GM19467 (cell line): ENCODE measurements around the gene MUC13.
"Not testable (repeated sequence)": the region's sequence is repeated elsewhere in the genome, so short reads cannot be mapped to it uniquely, and the experiment has no call there.

ENCODE experiments used
- ATAC-seq: cut with Tn5 transposase; IDR thresholded peaks from one replicate; pipeline ENCODE4 v1.9.1; 2021; ENCODE audit warnings: mild to moderate bottlenecking, moderate library complexity; ENCODE audit not compliant: unreplicated experiment

Gene MUC13, protein sequence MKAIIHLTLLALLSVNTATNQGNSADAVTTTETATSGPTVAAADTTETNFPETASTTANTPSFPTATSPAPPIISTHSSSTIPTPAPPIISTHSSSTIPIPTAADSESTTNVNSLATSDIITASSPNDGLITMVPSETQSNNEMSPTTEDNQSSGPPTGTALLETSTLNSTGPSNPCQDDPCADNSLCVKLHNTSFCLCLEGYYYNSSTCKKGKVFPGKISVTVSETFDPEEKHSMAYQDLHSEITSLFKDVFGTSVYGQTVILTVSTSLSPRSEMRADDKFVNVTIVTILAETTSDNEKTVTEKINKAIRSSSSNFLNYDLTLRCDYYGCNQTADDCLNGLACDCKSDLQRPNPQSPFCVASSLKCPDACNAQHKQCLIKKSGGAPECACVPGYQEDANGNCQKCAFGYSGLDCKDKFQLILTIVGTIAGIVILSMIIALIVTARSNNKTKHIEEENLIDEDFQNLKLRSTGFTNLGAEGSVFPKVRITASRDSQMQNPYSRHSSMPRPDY

DNA sequence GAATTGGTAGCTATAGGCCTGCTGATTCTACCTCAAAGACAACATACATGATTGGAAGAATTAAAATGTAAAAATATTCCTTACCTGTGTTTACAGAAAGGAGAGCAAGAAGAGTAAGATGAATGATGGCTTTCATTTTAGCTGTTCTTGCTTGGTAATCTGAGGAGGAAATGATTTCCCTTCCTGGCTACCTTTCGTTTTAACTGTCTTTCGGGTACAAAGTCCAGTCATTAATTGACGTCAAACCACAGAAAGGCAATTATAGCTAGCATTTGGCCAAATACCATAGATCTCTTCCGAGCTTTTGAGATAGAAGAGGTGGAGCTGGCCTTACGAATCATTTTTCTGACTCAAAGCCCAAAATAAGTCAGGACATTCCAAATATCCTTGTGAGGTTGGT, at the start of gene MUC13:
Gene MUC13 (minus strand): TSS at position 175 of the 400 bp plus-strand sequence. CDS start 39 bp downstream, at position 136.
- ATAC-seq = no peak

DNA sequence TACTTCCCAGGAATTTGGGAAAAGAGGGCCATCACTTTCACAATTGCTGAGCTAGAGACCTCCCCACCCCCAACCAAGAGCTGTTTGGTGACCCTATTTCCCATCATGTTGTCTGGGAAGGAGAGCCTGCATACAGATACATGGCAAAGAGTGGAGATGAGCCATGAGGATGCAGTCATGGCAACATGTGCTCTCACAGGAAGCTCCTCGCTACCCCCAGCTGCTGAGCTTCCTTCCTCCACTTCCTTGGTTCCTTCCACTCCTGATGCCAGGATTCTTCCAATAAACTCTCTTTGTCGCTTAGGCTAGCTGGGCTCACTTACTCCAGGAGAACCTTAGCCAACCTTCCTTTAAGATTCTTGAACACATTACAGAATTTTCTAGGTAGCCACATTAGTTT, 48.3 kb upstream of the MUC13 start:
- no peak for ATAC-seq

DNA sequence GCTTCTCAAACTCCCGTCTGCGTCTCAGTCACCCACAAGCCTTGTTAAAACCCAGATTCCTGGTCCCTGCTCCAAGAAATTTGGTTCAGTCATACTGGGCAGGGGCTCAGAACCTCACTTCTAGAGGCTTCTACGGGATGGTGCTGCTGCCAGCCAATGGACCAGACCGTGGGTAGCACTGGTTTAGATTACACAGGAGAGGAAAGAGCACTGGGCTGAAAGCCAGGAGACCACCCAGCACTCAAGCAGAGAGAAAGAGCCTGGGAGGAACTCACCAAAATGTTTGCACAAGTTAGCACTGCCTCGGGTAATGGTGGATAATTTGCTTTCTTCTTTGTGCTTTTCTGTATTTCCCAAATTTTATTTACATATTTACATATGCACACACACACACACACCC, 46.9 kb upstream of the MUC13 start:
- ATAC-seq = no peak

DNA sequence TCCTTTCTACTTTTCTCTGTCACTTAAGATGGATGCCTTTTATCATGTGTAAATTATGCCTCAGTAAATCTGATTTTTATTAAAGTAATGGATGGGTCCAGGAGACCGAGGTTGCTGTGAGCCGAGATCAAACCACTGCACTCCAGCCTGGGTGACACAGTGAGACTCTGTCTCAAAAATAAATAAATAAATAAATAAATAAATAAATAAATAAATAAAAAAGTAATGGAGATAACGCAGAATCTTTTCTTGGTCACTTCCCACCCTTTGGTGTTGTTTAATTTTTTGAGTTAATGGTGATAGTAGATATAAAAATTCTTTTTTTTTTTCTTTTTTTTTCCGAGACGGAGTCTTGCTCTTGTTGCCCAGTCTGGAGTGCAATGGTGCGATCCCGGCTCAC, 44.1 kb upstream of the MUC13 start:
- no peak for ATAC-seq

DNA sequence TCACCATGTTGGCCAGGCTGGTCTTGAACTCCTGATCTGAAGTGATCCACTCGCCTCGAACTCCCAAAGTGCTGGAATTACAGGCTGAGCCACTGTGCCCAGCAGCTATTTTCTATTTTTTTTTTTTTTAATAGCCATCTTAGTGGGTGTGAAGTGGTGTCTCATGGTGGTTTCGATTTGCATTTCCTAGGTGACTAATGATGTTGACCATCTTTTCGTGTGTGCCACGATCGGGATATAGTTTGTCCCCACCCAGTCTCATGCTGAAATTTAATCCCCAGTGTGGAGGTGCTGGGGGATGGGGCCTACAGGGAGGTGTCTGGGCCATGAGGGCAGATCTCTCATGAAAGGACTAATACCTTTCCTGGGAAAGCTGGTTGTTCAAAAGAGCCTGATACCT, 41.8 kb upstream of the MUC13 start:
- ATAC-seq = no peak

DNA sequence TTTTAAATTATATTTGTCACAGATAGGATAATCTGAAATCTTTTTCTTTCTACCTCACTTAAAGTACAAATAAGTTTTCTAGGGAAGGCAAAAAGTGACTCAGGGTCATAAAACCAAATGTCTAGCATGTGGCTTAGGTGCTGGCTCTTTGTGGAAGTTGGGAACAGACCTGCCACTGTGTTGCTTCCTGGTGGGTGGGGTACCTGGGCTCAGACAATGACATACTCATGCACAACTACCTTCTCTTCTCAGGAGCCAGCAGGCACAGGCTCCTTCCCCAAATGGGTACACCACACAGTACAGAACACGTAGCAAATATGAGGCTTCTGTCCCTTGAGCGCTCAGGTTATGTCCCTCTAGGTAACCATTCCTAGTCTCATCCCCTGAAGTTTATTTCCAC, 40.1 kb upstream of the MUC13 start:
- ATAC-seq = no peak

DNA sequence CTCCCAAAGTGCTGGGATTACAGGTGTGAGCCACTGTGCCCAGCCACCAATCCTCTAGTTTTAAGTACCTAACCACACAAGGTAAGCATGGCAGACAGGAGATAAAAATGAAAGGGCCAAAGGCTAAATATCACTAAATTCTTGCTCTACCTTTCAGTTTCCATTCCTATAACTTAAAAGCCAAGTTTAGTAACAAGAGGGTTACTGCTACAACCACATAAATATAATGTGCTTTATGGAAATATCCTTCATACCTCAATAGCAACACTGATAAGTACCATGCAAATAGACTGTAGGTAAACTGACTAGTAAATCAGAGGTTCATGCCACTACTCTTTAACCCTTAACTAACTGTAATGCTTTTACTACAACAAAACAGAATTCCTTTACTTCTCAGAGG, 38.7 kb upstream of the MUC13 start:
- ATAC-seq = no peak

DNA sequence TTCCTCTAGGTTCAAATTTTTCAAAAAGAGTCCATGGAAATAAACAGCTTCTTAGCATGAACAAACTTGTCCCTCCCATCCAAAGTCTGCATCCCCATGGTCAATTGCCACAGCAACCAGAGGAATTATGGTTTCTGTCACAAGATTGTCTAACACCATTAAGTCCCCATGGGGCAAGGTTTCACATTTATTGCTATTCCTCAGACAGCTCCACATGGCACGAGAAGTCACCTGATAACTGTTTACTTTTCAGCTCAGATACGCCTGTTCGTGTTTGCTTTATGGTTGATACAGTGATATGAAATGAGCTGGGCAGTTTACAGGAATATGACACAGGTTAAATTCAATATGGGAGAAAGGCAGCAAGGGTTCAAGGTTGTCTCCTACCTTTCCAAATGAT, 37.9 kb upstream of the MUC13 start:
- ATAC-seq = no peak

DNA sequence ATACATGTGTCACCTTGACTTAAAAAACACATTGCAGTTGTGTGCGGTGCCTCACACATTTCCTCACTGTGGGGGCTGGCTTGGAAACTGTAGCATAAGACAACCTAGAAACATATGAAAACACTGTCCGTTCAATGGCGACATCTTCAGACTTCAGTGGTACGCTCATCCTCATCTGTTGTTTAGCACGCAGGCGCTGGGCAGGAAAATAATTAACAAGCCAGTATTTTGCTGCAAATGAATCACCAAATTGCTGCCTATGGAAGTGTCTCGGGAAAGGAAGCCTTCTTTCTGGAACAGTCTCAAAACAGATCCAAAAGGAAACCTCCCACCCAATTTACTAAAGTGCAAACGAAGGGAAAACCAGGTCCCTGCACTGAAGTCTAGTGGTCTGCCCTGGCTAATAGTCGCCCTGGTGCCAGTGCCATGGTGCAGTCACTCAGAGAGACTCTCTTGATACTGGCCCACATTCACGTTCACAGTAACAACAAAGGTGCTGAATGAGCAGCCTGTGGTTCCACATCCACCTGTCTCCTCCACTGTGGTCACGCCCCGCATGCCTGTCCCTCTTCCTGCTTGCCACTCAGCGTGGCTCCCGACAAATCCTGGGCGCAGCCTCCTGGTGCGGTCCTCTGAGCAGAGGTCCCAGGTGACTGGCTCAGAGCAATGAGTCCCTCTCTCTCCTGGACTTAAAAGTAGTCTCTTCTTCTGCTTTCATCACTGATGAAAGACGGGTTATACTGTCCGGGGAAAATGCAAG, 35.6 kb upstream of the MUC13 start:
- no peak for ATAC-seq

DNA sequence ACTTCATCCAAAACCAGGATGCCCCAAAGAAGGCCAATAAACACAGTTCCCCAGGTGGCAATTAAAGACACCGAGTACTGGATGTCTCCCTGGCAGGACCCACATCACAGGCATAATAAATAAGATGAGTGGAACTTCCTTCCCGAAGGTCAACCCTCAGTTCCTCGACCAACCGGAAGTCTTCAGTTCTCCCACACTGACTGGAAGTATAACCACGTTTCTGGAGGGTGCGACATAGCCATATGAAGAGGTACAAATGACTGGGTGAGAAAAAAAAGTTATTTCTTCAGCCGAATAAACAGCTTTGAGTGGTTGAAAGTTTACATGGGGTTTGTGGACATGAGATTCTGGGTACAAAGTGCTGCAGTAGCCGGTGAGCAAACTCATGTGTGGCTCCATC, 34.6 kb upstream of the MUC13 start:
- ATAC-seq = no peak

DNA sequence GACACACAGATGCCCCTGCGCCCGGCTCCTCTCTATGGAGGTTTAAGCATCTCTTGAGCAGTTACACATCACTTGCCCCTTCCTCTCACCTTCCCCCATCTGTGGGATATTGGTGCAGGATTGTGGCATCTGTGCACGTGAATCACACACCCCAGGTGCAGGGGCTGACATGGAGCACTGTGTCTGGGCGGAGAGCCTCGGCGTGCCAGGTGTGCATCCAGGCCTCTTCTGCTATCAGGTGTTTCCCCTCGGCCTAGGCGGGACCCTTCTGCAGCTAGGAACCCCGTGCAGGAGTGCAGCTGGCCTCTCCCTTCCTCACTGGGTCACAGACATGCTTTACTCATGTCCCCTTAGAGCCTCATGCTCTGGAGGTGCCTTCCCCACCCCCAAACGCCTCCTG, 33.4 kb upstream of the MUC13 start:
- ATAC-seq = no peak

DNA sequence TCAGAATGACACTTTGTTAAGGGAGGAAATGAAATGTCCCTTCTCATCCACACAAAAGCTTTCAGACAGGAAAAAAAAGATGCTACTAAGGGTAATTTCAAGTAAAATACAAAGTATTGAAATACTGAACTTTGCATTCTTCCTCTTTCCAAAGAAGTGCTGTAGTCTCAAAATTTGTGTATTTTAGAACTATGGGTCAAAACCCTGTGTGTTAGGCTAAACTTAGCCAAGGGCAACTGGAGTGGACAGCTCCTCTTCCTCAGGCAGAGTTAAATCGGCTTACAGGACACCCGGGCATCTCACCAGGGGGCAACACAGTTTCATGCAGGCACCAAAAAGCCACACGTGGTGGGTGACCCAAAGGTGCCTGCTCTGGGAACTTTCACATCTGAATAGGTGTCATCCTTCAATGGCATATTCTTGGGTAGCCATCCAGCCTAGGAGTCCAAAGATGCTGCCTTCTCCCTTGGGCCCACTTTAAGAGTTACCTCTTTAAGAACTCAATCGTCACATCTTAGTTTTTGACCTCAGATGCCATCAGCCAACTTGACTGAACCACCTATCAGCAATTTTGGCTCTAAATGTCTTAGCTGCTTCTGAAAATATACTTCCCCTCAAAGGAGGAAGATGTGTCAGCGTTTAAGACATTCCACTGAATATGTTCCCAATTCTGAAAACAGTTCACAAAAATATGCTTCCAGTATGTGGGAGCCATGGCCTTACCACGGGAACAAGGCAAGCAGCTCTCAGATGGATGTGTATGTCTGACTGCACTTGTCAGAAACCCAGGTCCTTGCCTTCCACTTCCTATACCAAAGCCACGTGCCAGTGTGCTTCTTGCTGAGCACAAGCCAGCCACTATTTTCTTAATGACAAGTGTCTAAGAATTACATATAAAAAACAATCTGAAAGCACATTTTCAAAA, 32.2 kb upstream of the MUC13 start:
- ATAC-seq = no peak

DNA sequence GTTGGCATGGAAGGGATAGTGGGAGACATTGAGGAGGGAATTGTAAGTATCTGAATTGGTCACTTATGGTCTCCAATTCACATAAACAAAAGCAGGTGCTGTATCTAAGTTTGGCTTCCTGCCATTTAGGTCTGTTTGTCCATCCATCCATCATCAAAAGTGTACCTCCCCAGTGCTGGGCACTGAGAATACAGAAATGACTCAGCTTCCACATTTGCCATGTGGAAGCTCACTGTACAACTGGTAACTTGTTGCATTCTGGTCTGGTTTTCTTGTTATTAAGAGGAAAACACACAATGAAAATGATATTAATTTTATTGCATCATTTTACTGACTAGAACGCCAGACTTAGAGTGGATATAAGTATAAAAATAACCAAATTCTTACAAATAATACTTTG, 30.9 kb upstream of the MUC13 start:
- no peak for ATAC-seq

DNA sequence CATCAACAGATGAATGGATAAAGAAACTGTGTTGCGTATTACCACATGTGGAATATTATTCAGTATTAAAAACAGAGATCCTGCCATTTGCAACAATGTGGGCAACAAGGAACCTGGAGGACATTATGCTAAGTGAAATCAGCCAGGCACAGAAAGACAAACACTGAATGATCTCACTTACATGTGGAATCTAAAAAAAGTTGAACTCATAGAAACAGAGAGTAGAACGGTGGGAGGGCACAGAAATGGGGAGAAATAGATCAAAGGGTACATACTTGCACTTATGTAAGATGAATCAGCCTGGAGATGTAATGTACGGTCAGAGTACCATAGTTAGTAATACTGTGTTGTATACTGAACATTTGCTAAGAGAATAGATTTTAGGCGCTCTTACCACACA, 29.8 kb upstream of the MUC13 start:
- no peak for ATAC-seq

DNA sequence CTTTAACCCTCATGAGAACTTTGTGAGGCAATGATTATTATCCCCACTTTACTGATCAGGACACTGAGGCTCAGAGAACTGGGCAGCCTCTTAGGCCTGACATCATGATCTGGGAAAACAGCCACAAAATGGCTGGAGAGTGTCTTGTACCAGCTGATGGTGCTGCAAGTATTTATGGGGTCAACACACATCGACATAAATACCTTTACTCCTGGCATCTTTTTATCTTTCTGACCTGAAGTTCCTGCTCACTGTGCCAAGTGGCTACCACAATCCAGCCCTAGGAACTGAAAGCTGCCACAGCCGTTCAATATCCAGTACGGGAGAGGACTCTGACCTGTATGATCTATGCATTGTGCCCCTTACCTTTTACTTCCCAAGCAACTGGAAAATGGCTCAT, 29.2 kb upstream of the MUC13 start:
- no peak for ATAC-seq

DNA sequence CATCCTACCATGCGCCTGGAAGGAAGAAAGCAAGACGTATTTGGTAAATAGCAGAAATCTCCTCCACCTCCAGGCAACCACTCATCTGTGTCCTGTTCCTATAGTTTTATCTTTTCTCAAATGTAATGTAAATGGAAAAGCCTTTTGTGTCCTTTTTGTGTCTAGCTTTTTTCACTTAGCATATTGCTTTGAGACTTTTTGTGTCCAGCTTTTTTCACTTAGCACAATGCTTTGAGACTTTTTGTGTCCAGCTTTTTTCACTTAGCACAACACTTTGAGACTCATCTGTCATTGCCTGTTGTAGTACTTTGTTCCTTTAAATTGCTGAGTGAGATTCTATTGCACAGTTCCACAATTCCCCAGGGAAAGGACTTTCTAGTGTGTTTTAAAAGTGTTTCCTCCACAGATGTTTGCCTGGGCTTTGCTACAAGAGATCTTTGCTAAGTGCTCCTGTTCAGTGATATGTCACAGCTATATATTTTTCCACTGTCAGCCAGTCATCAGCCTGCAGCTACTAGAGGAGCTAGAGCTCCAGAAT, 27.9 kb upstream of the MUC13 start:
- ATAC-seq = no peak

DNA sequence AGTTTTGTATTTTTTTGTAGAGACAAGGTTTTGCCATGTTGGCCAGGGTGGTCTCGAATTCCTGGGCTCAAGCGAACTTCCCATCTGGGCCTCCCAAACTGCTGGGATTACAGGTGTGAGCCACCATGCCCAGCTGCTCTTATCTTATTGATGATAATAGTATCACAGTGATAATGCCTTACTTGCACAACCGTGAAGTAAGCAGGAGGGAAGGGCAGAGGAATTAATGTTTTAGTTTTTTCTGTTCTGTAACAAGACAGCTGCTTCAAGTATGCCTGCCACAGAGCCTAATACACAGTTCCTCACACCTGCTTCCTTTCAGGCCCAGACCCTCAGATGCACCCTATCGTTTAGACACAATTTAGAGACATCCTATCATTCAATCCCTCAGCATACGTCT, 26.1 kb upstream of the MUC13 start:
- ATAC-seq = no peak

DNA sequence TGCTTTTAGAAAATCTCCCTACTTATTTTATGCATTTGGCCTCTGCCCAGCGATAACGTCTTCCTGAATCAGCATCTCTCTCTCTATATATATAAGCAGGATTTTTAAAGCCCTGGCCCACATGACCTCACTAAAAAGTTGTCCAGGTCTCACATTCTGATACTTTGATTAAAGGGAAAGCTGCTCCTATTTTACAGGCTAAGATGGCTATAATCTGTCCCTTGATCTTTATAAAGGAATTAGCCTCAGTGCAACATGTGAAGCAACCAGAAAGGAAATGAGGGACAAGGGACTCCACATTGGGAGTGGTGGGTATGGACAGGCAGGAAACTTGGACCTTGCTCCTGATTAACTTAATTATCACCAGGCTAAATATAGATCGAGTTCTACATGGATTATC, 25.6 kb upstream of the MUC13 start:
- ATAC-seq = no peak

DNA sequence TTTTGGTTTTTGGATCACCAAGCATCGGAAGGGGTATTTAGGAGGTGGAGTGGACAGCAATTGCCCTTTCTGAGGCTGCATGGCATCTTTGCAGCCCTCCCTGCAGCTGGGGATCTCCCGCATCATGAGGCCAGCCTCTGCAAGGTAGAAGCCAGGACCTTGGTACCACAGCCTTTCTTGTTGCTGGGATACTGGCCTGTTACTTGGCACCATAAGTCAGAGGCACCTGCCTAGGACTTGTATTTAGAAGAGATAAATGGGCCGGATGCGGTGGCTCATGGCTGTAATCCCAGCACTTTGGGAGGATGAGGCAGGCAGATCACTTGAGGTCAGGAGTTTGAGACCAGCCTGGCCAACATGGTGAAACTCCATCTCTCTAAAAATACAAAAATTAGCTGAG, 23.4 kb upstream of the MUC13 start:
- ATAC-seq = not testable (repeated sequence)

DNA sequence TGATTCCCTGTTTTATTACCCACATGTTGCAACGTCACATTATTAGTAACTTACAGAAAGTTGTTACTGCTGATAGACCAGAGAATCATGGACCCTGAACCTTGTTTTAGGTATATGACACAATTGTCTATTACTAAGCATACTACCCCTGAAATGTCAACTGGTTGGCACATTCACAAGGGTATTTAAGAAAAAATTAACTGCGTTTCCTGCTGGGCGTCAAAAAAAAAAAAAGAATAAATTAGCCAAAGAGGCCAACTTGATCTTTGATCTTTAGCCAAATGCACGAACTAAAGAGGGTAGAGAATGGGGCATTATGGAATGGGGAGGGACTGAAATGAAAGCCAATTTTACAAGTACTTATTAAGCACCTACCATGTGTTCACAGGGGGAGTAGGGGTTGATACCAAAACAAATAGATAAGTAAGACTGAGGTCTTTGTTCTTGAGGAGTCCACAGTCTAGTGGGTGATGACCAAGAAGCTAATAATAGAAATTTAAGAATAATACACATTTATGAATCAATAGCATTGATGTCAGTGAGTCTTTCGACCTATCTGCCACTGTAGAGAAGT, 17.8 kb upstream of the MUC13 start:
- ATAC-seq = no peak
